GM18526 (cell line): ENCODE data around the gene PRMT7.

Experiments
- POLR2A ChIP-seq: IDR thresholded peaks from 3 replicates; pipeline ENCODE4 v1.6.1; 2011; ENCODE audit not compliant: insufficient read length; ENCODE audit errors: extremely low read depth

The PRMT7 gene

GRCh38 chr16:68275611-68276191, 35.1 kb upstream of the PRMT7 start:
- TF ChIP-seq POLR2A = no peak

- no peak for TF ChIP-seq POLR2A
Measured at GRCh38 chr16:68276223-68276622, 34.6 kb upstream of the PRMT7 start.

GRCh38 chr16:68279726-68280558, 30.9 kb upstream of the PRMT7 start:
- no peak for TF ChIP-seq POLR2A

GRCh38 chr16:68281368-68282063, 29.3 kb upstream of the PRMT7 start:
- TF ChIP-seq POLR2A = no peak

GRCh38 chr16:68282064-68282452, 28.8 kb upstream of the PRMT7 start:
- no peak for TF ChIP-seq POLR2A

GRCh38 chr16:68283346-68283745, 27.5 kb upstream of the PRMT7 start:
- no peak for TF ChIP-seq POLR2A

- no peak for TF ChIP-seq POLR2A
Measured at GRCh38 chr16:68283801-68284598, 26.8 kb upstream of the PRMT7 start.

GRCh38 chr16:68284847-68285246, 26.0 kb upstream of the PRMT7 start:
- TF ChIP-seq POLR2A = no peak

- TF ChIP-seq POLR2A = no peak
Measured at GRCh38 chr16:68285683-68286082, 25.1 kb upstream of the PRMT7 start.

GRCh38 chr16:68286153-68287074, 24.4 kb upstream of the PRMT7 start:
- TF ChIP-seq POLR2A = no peak

GRCh38 chr16:68287276-68288251, 23.3 kb upstream of the PRMT7 start:
- TF ChIP-seq POLR2A = no peak

- TF ChIP-seq POLR2A = no peak
Measured at GRCh38 chr16:68288252-68288650, 22.6 kb upstream of the PRMT7 start.

GRCh38 chr16:68289202-68289601, 21.6 kb upstream of the PRMT7 start:
- no peak for TF ChIP-seq POLR2A
